ENCODE measurements around the gene SLC47A2. TPM values are rescaled to one million over a fixed set of nuclear protein-coding genes. Genes with fewer than 3 reads are reported as not detected.

The SLC47A2 gene
- total RNA-seq, 4 donors from 2014 or later, result not detected

- no peak for TF ChIP-seq EP300 (IDR thresholded peaks at IDR 0.05)
- Histone ChIP-seq H3K27me3 (no peaks in the 10 kb centered on the region), H3K27ac (no peak overlapping the region), H3K4me3 (no peak overlapping the region), H3K36me3 (no peaks in the 10 kb centered on the region), H3K9me3 (no peaks in the 10 kb centered on the region), H3K4me1 (peaks cover 0 to 15% (median 6%) of the 10 kb centered on the region in 4 donors)
- no peak for DNase-seq (ENCODE audit: low spot score in 2 of 2)
- WGBS, 2 donors, result 90 to 93% methylated on average over 5 to 6 of the region's 6 CpGs
Measured at GRCh38 chr17:19755392-19755791, 39.0 kb upstream of the SLC47A2 start.

GRCh38 chr17:19753661-19754463 is 37.5 kb upstream of the SLC47A2 start:
- H3K9me3 ChIP-seq, result no peaks in the 10 kb centered on the region
- no peaks in the 10 kb centered on the region for H3K27me3 ChIP-seq
- no peak overlapping the region for H3K27ac ChIP-seq
- no peak for DNase-seq (ENCODE audit: low spot score in 2 of 2)
- no peak overlapping the region for H3K4me3 ChIP-seq
- WGBS, 2 donors, result 71 to 76% methylated on average over 12 of the region's 12 CpGs
- no peaks in the 10 kb centered on the region for H3K36me3 ChIP-seq
- TF ChIP-seq POLR2A (IDR thresholded peaks at IDR 0.05) (no peak), CTCF (IDR thresholded peaks at IDR 0.05) (peak in 4 of 5 experiments; percentile 29 to 43 (median 32)), EP300 (IDR thresholded peaks at IDR 0.05) (no peak)
- H3K4me1 ChIP-seq, result peaks cover 0 to 17% (median 6%) of the 10 kb centered on the region in 4 donors

GRCh38 chr17:19753051-19753509 is 36.7 kb upstream of the SLC47A2 start:
- WGBS, 2 donors, result 44 to 67% methylated on average over 9 to 12 of the region's 12 CpGs
- Histone ChIP-seq H3K4me3 (no peak overlapping the region), H3K9me3 (no peaks in the 10 kb centered on the region), H3K36me3 (no peaks in the 10 kb centered on the region), H3K4me1 (peaks cover 0 to 25% (median 9%) of the 10 kb centered on the region in 4 donors), H3K27me3 (no peaks in the 10 kb centered on the region), H3K27ac (peak overlapping the region in 3 of 4 donors; percentile 21 to 75 (median 55))
- DNase-seq (ENCODE audit: low spot score in 2 of 2), result no peak
- no peak for TF ChIP-seq POLR2A (IDR thresholded peaks at IDR 0.05)

- H3K9me3 ChIP-seq, result no peaks in the 10 kb centered on the region
- H3K4me3 ChIP-seq, result no peak overlapping the region
- peaks cover 0 to 26% (median 10%) of the 10 kb centered on the region in 4 donors for H3K4me1 ChIP-seq
- DNase-seq (ENCODE audit: low spot score in 2 of 2), result no peak
- H3K27ac ChIP-seq, result peak overlapping the region in 3 of 4 donors; percentile 21 to 75 (median 55)
- 80 to 82% methylated on average over 15 of the region's 15 CpGs for WGBS, 2 donors
- H3K36me3 ChIP-seq, result no peaks in the 10 kb centered on the region
- TF ChIP-seq CTCF (IDR thresholded peaks at IDR 0.05) (no peak), EP300 (IDR thresholded peaks at IDR 0.05) (no peak), POLR2A (IDR thresholded peaks at IDR 0.05) (no peak)
- no peaks in the 10 kb centered on the region for H3K27me3 ChIP-seq
Measured at GRCh38 chr17:19752216-19753050, 36.0 kb upstream of the SLC47A2 start.

GRCh38 chr17:19750835-19751234 is 34.5 kb upstream of the SLC47A2 start:
- Histone ChIP-seq H3K36me3 (no peaks in the 10 kb centered on the region), H3K4me1 (peaks cover 0 to 26% (median 10%) of the 10 kb centered on the region in 4 donors), H3K27me3 (no peaks in the 10 kb centered on the region), H3K27ac (no peak overlapping the region), H3K9me3 (no peaks in the 10 kb centered on the region), H3K4me3 (no peak overlapping the region)
- DNase-seq (ENCODE audit: low spot score in 2 of 2), result no peak
- no peak for TF ChIP-seq POLR2A (IDR thresholded peaks at IDR 0.05)
- WGBS, 2 donors, result 96% methylated on average over 3 of the region's 3 CpGs

- DNase-seq (ENCODE audit: low spot score in 2 of 2), result no peak
- H3K9me3 ChIP-seq, result no peaks in the 10 kb centered on the region
- WGBS, 2 donors, result 93 to 94% methylated on average over 9 of the region's 9 CpGs
Measured at GRCh38 chr17:19750020-19750572, 33.7 kb upstream of the SLC47A2 start.

More at GRCh38 chr17:19750020-19750572, 33.7 kb upstream of the SLC47A2 start:
- no peaks in the 10 kb centered on the region for H3K27me3 ChIP-seq
- H3K4me3 ChIP-seq, result no peak overlapping the region
- no peak overlapping the region for H3K27ac ChIP-seq
- TF ChIP-seq CTCF (IDR thresholded peaks at IDR 0.05), result no peak
- no peak for TF ChIP-seq POLR2A (IDR thresholded peaks at IDR 0.05)
- no peak for TF ChIP-seq EP300 (IDR thresholded peaks at IDR 0.05)
- H3K36me3 ChIP-seq, result no peaks in the 10 kb centered on the region
- peaks cover 0 to 31% (median 16%) of the 10 kb centered on the region in 4 donors for H3K4me1 ChIP-seq
